HG03378 (cell line): ENCODE data around the gene PLP2.
"Not testable (repeated sequence)": the region's sequence is repeated elsewhere in the genome, so short reads cannot be mapped to it uniquely, and the experiment has no call there.

Experiments
- ATAC-seq: cut with Tn5 transposase; IDR thresholded peaks from one replicate; pipeline ENCODE4 v1.9.1; 2021; ENCODE audit warnings: mild to moderate bottlenecking, moderate library complexity; ENCODE audit not compliant: unreplicated experiment

The PLP2 gene

GRCh38 chrX:49171752-49172279, at the start of gene PLP2:
Gene PLP2 (plus strand): TSS chrX:49171898. CDS start chrX:49172001, 103 bp downstream.
- no peak for ATAC-seq

- ATAC-seq, result no peak
Observed at GRCh38 chrX:49122499-49122898, 49.2 kb upstream of the PLP2 start.

GRCh38 chrX:49127742-49128258, 43.9 kb upstream of the PLP2 start:
- ATAC-seq, result not testable (repeated sequence)

GRCh38 chrX:49129427-49129826, 42.3 kb upstream of the PLP2 start:
- ATAC-seq, result no peak

- ATAC-seq, result not testable (repeated sequence)
Observed at GRCh38 chrX:49132275-49132674, 39.4 kb upstream of the PLP2 start.

- no peak for ATAC-seq
Observed at GRCh38 chrX:49133759-49134158, 37.9 kb upstream of the PLP2 start.

GRCh38 chrX:49137492-49137891, 34.2 kb upstream of the PLP2 start:
- ATAC-seq, result no peak

- no peak for ATAC-seq
Observed at GRCh38 chrX:49139713-49140112, 32.0 kb upstream of the PLP2 start.

- not testable (repeated sequence) for ATAC-seq
Observed at GRCh38 chrX:49142264-49142663, 29.4 kb upstream of the PLP2 start.

- not testable (repeated sequence) for ATAC-seq
Observed at GRCh38 chrX:49143154-49143553, 28.5 kb upstream of the PLP2 start.

GRCh38 chrX:49147282-49147681, 24.4 kb upstream of the PLP2 start:
- ATAC-seq, result no peak

- ATAC-seq, result no peak
Observed at GRCh38 chrX:49147936-49148335, 23.8 kb upstream of the PLP2 start.

GRCh38 chrX:49148390-49149100, 23.2 kb upstream of the PLP2 start:
- not testable (repeated sequence) for ATAC-seq

- ATAC-seq, result not testable (repeated sequence)
Observed at GRCh38 chrX:49149291-49149690, 22.4 kb upstream of the PLP2 start.

GRCh38 chrX:49153467-49153866, 18.2 kb upstream of the PLP2 start:
- ATAC-seq, result no peak

- peak; percentile 8 for ATAC-seq
Observed at GRCh38 chrX:49155243-49155899, 16.3 kb upstream of the PLP2 start.

GRCh38 chrX:49155900-49156837, 15.5 kb upstream of the PLP2 start:
- peak; percentile 67 for ATAC-seq

- no peak for ATAC-seq
Observed at GRCh38 chrX:49157194-49157593, 14.5 kb upstream of the PLP2 start.

GRCh38 chrX:49160908-49161307, 10.8 kb upstream of the PLP2 start:
- no peak for ATAC-seq

GRCh38 chrX:49161632-49162031, 10.1 kb upstream of the PLP2 start:
- no peak for ATAC-seq

- no peak for ATAC-seq
Observed at GRCh38 chrX:49162620-49163019, 9.1 kb upstream of the PLP2 start, which contains the start of gene MAGIX. Gene MAGIX (plus strand): TSS chrX:49162758. CDS start chrX:49162890, 132 bp downstream.
